Body of pancreas (tissue), 4 donors: ENCODE measurements around the gene BMP8B. TPM values are rescaled to one million over a fixed set of nuclear protein-coding genes. Genes with fewer than 3 reads are reported as not detected.

Experiments used
- ATAC-seq: fragments of 150-250 bp; one replicate; pipeline ENCODE4 v1.9.1; 2016
- DNase-seq, 4 donors: peaks; one replicate each; pipeline ENCODE4 v3.0.0-alpha.2; 2019
- H3K27ac ChIP-seq, 4 donors: fragments of 200-600 bp; sonication (generic); 1 replicate in 3 of 4; 2 replicates in 1 of 4; pipeline versions ENCODE4 v1.5.1 to v1.6.1; 2016 to 2019; ENCODE audit warnings: mild to moderate bottlenecking in 1 of 4, mixed read lengths in 1 of 4, moderate library complexity in 1 of 4
- H3K27me3 ChIP-seq, 2 donors: fragments of 200-600 bp; sonication (generic); one replicate each; pipeline ENCODE4 v1.6.0; 2016; ENCODE audit warnings: mild to moderate bottlenecking in 1 of 2
- H3K36me3 ChIP-seq, 2 donors: fragments of 200-600 bp; sonication (generic); replicated peaks in 1 of 2; 2 replicates each; pipeline ENCODE4 v1.5.1; 2016; ENCODE audit warnings: low read depth in 2 of 2; ENCODE audit not compliant: insufficient read depth in 1 of 2
- H3K4me1 ChIP-seq: fragments of 200-600 bp; sonication (generic); one replicate; pipeline ENCODE4 v1.6.0; 2016
- H3K4me3 ChIP-seq, 2 donors: fragments of 200-600 bp; sonication (generic); 1 replicate in 1 of 2; 2 replicates in 1 of 2; pipeline ENCODE4 v1.5.1; 2016 to 2019
- H3K9me3 ChIP-seq, 3 donors: fragments of 200-600 bp; sonication (generic); 1 replicate in 2 of 3; 2 replicates in 1 of 3; pipeline ENCODE4 v1.5.1; 2016
- CTCF ChIP-seq, 7 experiments: fragments of 450-650 bp in 4 of 7; fragments of 200-600 bp in 3 of 7; sonication (generic) in 3 of 7; IDR thresholded peaks; one replicate each; pipeline ENCODE4 v1.5.1; 2016 to 2019; ENCODE audit warnings: antibody characterized with exemption in 7 of 7
- POLR2A ChIP-seq, 3 donors: fragments of 450-650 bp; IDR thresholded peaks; one replicate each; pipeline ENCODE4 v1.6.1; 2016; ENCODE audit warnings: antibody characterized with exemption in 3 of 3, mild to moderate bottlenecking in 2 of 3
- WGBS, 2 donors: methylation state at CpG; one replicate each; pipeline ENCODE4 v1.1.5; 2017; 5-methylcytosine and 5-hydroxymethylcytosine counted together
- intact Hi-C: fragments of 100-400 bp; cut with DNase I; formaldehyde crosslinking; loops from one replicate; pipeline ENCODE4 v1.15.1; 2023
- total RNA-seq, 2 donors: library from RNA; depleted of rRNA; stranded (reverse); fragments of >200 nt; gene quantifications; one replicate each; pipeline ENCODE4 v1.1.0, GENCODE V29; 2016

Gene BMP8B
- total RNA-seq, 2 donors from 2014 or later = 2.3 to 5.4 TPM

GRCh38 chr1:39754906-39755504 lies 33.7 kb downstream of the BMP8B start:
- Histone ChIP-seq H3K9me3 (no peaks in the 10 kb centered on the region), H3K4me3 (no peak overlapping the region), H3K4me1 (no peaks in the 10 kb centered on the region), H3K27ac (no peak overlapping the region), H3K27me3 (no peaks in the 10 kb centered on the region), H3K36me3 (peaks cover 14 to 33% of the 10 kb centered on the region in 2 donors)
- ATAC-seq = no peak
- TF ChIP-seq CTCF (IDR thresholded peaks at IDR 0.05) = no peak
- TF ChIP-seq POLR2A (IDR thresholded peaks at IDR 0.05) = no peak
- intact Hi-C loops = no loop called here
- peak in 1 of 4 donors; percentile 30 for DNase-seq
- WGBS, 2 donors = 63 to 88% methylated on average over 2 of the region's 2 CpGs

GRCh38 chr1:39754026-39754570 lies 34.6 kb downstream of the BMP8B start:
- Histone ChIP-seq H3K4me3 (no peak overlapping the region), H3K36me3 (peaks cover 14 to 40% of the 10 kb centered on the region in 2 donors), H3K4me1 (no peaks in the 10 kb centered on the region), H3K27me3 (no peaks in the 10 kb centered on the region), H3K9me3 (no peaks in the 10 kb centered on the region), H3K27ac (no peak overlapping the region)
- 56 to 63% methylated on average over 2 of the region's 2 CpGs for WGBS, 2 donors
- intact Hi-C loops = no loop called here
- DNase-seq = no peak
- TF ChIP-seq CTCF (IDR thresholded peaks at IDR 0.05) (no peak), POLR2A (IDR thresholded peaks at IDR 0.05) (no peak)
- no peak for ATAC-seq

- no peaks in the 10 kb centered on the region for H3K27me3 ChIP-seq
- TF ChIP-seq POLR2A (IDR thresholded peaks at IDR 0.05) (no peak), CTCF (IDR thresholded peaks at IDR 0.05) (no peak)
- no peak overlapping the region for H3K4me3 ChIP-seq
- 91 to 93% methylated on average over 13 to 16 of the region's 16 CpGs for WGBS, 2 donors
- H3K4me1 ChIP-seq = no peaks in the 10 kb centered on the region
- intact Hi-C loops = no loop called here
- no peak overlapping the region for H3K27ac ChIP-seq
- ATAC-seq (no peak), DNase-seq (no peak)
- H3K9me3 ChIP-seq = no peaks in the 10 kb centered on the region
- peaks cover 14 to 47% of the 10 kb centered on the region in 2 donors for H3K36me3 ChIP-seq
Measured at GRCh38 chr1:39753132-39754025, 35.3 kb downstream of the BMP8B start.

- H3K36me3 ChIP-seq = peaks cover 14 to 49% of the 10 kb centered on the region in 2 donors
- DNase-seq (no peak), ATAC-seq (no peak)
- no peaks in the 10 kb centered on the region for H3K27me3 ChIP-seq
- 86 to 90% methylated on average over 4 to 6 of the region's 6 CpGs for WGBS, 2 donors
- H3K9me3 ChIP-seq = no peaks in the 10 kb centered on the region
- no peak overlapping the region for H3K27ac ChIP-seq
- TF ChIP-seq CTCF (IDR thresholded peaks at IDR 0.05) (no peak), POLR2A (IDR thresholded peaks at IDR 0.05) (no peak)
- no peak overlapping the region for H3K4me3 ChIP-seq
- intact Hi-C loops = no loop called here
- no peaks in the 10 kb centered on the region for H3K4me1 ChIP-seq
Measured at GRCh38 chr1:39752703-39753102, 36.0 kb downstream of the BMP8B start.
